ENCODE measurements around the gene SLC9A9.
"Not testable (repeated sequence)": the region's sequence is repeated elsewhere in the genome, so short reads cannot be mapped to it uniquely, and the experiment has no call there.

The SLC9A9 gene

GRCh38 chr3:143287403-143287802 is 560.9 kb downstream of the SLC9A9 start:
- no peak for DNase-seq (ENCODE audit: low read depth, low spot score)

DNA sequence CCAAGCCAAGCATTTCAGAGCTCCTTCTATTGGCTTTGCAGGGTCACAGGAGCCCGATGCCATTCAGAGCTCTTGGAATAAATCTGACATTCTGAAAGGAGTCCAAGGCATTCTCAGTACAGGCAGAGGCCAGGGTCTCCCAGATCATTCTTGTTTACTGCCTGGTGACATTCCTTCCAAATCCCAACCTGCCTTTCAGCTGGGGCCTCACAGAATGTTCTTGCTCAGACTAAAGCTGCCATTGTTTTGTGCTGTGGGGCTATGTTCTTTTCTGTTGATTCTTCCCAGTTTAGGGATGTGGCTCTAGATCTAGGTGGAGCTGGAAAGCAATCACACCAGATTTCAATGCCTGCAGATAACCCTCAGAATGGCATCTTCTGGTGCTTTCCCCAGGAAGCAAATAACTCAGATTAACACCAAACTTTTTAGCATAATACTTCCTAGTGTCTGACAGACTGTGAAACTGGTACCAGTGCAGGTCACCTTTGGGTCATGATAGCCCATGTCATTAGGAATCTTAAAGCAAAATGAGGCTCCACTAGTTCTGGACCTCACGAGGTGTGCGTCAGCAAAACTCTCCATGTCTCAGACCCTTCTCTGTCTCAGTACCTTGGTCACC is 561.8 kb downstream of the SLC9A9 start:
- DNase-seq (ENCODE audit: low read depth, low spot score) = peak; percentile 20

DNA sequence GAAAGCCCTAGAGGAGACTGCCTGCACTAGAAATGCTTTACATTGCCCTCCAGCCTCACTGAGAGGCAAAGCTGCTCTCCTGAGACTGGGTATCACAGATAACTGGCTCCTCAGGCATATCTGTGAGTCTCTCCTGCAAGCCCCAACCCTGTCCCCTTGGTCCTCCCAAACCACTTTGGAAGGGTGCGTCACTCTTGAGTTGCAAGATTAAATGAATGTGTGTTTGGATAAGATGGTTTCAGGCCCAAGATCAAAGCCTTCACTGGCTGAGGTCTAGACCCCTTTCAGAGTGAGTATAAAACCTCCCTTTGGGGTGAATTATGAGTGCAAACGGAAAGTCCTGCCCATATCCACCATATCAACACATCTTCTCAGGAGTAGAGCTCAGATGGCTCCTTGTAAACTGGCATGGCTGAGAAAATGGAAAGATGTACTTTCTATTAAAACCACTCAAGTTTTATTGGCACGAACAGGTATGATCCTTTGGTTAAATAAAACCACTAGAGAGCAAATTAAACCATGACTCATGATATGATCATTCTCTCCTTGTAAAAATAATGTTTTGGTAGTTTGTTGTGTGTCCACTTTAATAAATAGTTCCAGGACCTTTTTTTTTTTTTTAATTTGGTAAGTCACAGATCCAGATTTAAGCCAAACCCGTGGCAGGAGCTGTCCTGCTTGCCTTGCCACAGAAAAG is 564.7 kb downstream of the SLC9A9 start:
- DNase-seq (ENCODE audit: low read depth, low spot score) = no peak

DNA sequence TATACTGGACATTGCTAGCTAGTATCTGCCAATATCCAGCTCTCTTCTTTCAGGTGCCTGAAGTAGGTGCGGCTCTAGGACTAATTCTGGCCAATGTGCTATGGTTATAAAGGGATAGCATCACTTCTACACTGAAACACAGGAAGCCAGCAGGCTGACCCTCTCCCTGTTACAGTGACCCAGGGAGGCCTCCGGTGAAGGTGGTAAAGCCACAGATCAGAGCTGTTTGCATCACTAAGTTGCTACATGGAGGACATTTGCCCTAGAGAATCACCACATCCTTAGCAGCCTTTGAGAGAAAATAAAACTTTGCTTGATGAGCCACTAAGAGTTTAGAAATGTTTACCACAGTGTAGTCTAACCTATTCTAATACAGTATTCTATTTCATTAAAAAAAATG is 567.3 kb downstream of the SLC9A9 start:
- no peak for DNase-seq (ENCODE audit: low read depth, low spot score)

DNA sequence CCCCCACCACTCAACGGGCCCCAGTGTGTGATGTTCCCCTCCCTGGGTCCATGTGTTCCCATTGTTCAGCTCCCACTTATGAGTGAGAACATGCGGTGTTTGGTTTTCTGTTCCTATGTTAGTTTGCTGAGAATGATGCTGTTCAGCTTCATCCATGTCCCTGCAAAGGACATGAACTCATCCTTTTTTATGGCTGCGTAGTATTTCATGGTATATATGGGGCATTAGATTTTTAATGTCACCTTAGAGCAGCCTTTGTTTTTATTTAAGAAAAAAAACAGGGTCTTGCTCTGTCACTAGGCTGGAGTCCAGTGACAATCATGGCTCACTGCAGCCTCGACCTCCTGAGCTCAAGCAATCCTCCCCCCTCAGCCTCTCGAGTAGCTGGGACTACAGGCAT is 568.7 kb downstream of the SLC9A9 start:
- DNase-seq (ENCODE audit: low read depth, low spot score) = not testable (repeated sequence)

- DNase-seq (ENCODE audit: low read depth, low spot score) = no peak
These were observed 569.5 kb downstream of the SLC9A9 start for GRCh38 chr3:143278721-143279120.

DNA sequence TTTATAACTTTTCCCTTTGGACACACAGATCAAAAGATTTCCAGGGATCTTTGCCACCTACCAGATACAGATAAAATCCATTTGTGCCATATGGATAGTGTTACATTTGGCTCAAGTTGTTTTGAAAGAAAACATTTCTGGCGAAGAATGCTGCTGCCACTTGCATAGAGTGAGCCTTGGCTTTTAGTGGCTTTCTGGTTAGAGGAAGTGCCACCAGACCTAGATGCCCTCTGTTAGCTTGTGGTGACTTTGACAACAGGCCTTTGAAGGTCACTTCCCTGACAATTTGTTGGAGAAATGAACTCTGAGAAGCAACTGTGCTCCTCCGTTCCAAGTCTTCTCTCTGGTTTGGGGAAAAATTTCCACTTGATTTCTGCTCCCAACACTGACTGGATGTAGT is 570.7 kb downstream of the SLC9A9 start:
- no peak for DNase-seq (ENCODE audit: low read depth, low spot score)

DNA sequence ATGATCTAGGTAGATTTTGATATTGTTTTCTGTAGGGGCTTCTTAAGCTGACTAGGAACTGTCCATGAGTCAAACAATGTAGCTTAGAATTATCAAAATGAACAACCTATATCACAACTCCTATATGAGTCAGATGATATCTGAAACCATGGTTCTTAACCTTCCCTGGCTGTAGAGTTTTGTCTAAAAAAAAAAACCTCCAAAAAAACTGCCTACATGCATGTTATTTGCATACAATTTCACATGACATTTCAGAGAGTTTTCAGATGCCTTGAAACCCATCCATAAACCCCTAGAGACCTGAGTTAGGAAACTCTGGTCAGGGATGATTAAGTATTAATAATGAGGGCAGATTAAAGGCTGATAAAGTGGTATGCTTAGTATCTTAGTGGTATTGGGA is 571.7 kb downstream of the SLC9A9 start:
- DNase-seq (ENCODE audit: low read depth, low spot score) = no peak

GRCh38 chr3:143273975-143274690 is 574.1 kb downstream of the SLC9A9 start:
- no peak for DNase-seq (ENCODE audit: low read depth, low spot score)

GRCh38 chr3:143271136-143271535 is 577.1 kb downstream of the SLC9A9 start:
- DNase-seq (ENCODE audit: low read depth, low spot score) = no peak

DNA sequence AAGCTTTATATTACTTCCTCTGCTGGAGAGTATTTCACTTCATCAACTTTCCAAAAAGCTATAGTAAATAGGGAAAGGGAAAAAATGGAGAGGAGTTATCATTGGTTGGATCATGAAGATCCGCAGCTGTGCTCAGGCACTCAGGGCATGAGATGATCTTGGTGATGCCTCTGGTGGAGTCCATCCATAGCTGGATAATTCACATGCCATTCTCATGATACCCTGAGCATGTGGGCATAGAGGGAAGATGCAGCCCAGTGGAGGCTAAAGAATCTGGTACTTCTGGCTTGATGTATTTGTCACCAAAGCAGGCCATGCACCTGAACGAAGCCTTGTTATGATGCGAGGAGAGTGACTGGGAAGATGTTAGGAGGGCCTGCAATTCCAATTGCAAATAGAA is 578.5 kb downstream of the SLC9A9 start:
- DNase-seq (ENCODE audit: low read depth, low spot score) = no peak

DNA sequence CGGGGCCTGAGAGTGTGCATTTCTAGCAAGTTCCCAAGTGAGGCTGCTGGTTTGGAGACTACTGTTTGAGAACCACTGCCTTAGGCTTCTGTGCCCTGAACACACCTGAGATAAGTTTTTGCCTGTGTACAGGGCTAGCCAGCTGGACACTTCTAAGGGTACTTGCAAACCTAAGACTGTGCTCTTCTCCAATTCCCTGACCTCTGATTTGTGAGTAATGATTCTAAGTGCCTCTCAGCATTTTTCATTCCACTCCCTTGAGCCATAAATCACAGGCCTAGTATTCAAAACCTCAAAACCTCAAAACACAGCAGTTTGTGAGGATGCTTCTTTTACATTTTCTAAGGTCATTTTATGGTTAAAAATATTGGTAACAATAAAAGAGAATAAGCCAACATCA is 580.3 kb downstream of the SLC9A9 start:
- no peak for DNase-seq (ENCODE audit: low read depth, low spot score)

GRCh38 chr3:143266927-143267326 is 581.3 kb downstream of the SLC9A9 start:
- DNase-seq (ENCODE audit: low read depth, low spot score) = no peak

GRCh38 chr3:143266511-143266910 is 581.8 kb downstream of the SLC9A9 start:
- no peak for DNase-seq (ENCODE audit: low read depth, low spot score)

GRCh38 chr3:143265501-143266070 is 582.7 kb downstream of the SLC9A9 start:
- DNase-seq (ENCODE audit: low read depth, low spot score) = no peak

DNA sequence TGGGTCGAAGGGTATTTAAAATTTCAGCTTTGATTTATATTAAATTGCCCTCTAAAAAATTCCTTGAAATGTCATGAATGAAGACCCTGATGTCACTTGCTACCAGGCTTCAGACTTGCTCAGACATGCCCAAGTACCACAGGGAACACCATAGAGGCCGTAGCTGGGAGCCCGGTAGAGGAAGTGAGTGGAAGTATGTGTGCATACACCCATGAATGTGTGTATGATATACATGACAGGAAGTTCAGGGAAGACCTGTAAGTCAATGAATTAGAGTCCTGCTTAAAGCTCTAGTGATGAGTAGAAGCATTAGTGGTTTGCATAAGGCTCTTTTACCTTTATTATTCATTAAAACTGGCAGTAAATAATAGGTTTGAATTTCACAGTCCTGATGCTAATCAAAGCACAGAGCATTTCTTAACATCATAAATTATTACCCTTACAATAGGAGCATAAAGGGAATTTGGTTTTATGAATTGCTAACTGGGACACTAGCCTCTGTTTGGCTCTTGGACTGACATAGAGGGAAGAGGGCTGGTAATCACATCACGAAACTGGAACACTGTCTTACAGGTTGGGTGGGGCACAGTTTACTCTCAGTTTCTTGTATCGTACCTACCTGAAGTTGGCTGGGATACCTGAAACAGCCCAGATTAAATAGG is 584.3 kb downstream of the SLC9A9 start:
- no peak for DNase-seq (ENCODE audit: low read depth, low spot score)

DNA sequence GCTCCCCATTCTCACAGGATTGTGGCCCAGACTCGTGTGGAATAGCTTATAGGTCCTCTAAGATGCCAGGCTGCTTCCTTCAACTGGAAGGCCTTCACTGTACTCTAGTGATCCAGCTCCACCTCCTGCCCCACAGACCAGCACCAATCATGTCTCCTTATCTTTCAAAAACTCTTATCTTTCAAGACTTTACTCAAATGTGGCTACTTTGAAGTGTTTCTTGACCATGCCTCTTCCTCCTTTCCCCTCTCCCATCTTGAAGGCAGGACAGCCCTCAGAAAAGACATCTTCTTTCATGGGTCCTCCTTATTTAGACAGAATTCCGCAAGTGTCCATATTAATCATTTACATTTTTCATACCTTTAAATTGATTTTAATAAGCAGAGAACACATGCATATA is 586.4 kb downstream of the SLC9A9 start:
- no peak for DNase-seq (ENCODE audit: low read depth, low spot score)

DNA sequence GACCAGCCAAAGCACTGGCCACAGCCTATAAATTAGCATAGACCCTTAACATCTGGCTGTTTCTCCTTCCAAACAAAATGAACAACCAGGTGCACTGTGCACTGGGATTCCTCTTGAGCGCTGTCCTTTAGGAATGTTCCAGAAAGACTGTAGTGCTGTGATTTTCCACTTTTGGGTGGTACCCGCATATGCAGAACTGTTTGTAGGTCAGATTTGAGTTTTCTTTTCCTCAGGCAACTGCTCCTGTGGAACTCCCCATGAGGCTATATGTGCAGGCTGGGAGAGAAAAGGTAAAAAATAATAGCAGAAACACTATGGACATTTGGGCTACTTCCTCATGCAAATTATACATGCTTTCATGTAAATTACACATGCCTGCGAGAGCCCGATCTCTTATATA is 589.6 kb downstream of the SLC9A9 start:
- DNase-seq (ENCODE audit: low read depth, low spot score) = no peak

DNA sequence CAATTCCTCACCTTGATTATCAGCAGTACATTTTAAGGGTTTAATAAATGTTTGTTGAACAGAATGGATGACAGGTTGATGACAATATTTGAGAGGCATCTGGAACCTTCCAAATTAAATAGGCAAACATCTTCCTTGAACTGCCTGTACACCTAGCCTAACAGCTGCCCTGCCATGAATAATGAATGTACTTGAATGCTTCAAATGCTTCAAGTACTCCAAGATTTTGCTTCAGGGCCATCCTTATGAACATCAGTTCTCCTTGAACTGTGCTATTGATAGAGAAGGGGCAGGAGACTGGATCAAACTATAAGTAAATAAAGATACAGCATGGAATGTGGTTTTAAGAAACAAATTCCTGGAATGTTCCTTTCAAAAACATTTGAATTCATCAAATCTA is 591.9 kb downstream of the SLC9A9 start:
- no peak for DNase-seq (ENCODE audit: low read depth, low spot score)

GRCh38 chr3:143255739-143256138 is 592.5 kb downstream of the SLC9A9 start:
- DNase-seq (ENCODE audit: low read depth, low spot score) = no peak

- no peak for DNase-seq (ENCODE audit: low read depth, low spot score)
These were observed 595.3 kb downstream of the SLC9A9 start for GRCh38 chr3:143252931-143253330.

- no peak for DNase-seq (ENCODE audit: low read depth, low spot score)
These were observed 599.3 kb downstream of the SLC9A9 start for GRCh38 chr3:143249014-143249413.
